ENCODE results near the gene RAPGEF4.
A peak's percentile ranks its signal among the peaks of the same experiment; 100 is the strongest.
"Not testable (repeated sequence)": the region's sequence is repeated elsewhere in the genome, so short reads cannot be mapped to it uniquely, and the experiment has no call there.

Gene RAPGEF4

DNA sequence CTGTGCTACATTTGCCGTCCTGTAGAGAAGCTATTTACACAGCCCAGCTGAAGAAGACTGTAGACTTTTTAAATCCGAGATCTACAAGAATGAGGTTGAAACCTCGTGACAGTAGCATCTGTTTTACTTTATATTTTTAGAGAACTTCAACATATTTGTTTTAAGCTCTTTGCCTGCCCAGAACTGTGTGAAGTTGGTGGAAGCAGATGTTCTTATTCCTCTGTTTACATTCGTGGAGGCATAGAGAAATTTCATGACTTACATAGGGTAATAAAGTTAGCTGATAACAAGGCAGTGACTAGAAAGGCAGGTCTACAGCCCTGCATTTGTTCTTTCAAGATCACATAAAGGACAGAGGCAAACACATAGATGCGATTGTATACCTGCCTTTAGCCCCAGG lies 293.0 kb downstream of the RAPGEF4 start:
- no peak for DNase-seq (ENCODE audit: low read depth)
- no peak overlapping the region for H3K4me3 ChIP-seq (ENCODE audit: low read length)
- TF ChIP-seq, protein P1, sequence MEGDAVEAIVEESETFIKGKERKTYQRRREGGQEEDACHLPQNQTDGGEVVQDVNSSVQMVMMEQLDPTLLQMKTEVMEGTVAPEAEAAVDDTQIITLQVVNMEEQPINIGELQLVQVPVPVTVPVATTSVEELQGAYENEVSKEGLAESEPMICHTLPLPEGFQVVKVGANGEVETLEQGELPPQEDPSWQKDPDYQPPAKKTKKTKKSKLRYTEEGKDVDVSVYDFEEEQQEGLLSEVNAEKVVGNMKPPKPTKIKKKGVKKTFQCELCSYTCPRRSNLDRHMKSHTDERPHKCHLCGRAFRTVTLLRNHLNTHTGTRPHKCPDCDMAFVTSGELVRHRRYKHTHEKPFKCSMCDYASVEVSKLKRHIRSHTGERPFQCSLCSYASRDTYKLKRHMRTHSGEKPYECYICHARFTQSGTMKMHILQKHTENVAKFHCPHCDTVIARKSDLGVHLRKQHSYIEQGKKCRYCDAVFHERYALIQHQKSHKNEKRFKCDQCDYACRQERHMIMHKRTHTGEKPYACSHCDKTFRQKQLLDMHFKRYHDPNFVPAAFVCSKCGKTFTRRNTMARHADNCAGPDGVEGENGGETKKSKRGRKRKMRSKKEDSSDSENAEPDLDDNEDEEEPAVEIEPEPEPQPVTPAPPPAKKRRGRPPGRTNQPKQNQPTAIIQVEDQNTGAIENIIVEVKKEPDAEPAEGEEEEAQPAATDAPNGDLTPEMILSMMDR (IDR thresholded peaks at IDR 0.05; ENCODE audit: insufficient read depth, low read depth, low read length, missing control alignments) = no peak

DNA sequence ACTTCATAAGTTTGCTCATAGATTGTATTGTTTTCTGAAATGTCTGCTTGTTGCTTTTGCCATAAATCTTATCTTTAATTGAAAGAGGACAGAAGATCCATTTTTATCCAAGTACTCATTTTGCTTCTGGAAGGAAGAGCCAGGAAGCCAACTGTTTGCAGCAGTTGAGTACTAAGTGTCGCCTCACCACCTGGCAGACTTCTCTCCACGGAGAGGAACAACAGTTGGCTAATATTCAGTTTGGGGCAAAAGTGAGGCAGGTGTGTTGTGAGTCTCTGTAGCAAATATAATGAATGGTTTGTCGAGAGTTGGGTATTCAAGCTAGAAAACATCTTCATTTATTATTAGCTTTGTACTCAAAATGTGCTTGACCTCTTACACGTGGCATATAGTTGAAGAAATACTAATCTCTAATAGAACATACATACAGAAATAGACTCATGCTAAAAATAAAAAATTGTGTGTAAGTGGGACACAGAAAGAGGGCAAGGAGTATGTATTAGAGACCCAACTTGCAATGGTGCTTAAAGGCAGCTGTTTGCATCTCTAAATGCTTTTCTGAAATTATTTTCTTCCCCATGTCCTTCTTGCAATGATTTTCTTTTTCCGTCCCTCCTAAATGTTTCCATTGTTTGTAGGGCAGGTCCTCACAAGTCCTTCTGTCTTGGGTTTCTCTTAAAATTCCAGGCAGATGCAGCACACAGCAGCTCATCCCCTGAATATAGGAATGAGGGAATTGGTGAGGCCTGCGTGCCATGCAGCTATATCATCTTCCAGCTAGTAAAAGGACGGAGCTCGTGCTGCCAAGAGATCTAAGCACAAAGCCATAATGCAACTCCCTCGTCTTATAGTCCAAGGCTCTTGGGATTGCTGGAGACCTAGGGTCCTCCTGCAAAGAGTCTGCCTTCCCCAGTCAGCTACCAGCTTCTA lies 295.2 kb downstream of the RAPGEF4 start:
- H3K4me3 ChIP-seq (ENCODE audit: low read length) = no peak overlapping the region
- TF ChIP-seq, protein P1 (IDR thresholded peaks at IDR 0.05; ENCODE audit: insufficient read depth, low read depth, low read length, missing control alignments) = no peak
- peak; percentile 90 for DNase-seq (ENCODE audit: low read depth)

DNA sequence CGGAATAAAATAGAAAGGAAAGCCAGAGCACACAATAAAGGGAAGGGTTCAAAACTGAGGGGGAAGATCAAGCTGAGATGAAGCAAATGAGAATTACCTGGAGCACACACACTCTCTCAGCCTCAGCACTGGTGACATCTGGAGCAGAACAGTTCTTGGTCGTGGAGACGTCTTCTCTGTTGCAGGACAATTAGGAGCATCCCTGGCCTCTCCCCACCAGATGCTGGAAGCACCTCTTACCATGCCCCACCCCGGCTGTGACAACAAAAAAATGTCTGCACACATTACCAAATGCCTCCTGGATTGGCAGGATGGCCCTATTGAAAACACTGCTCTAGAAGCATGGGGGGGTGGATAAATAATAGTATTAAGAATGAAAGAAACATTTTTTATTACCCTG lies 296.4 kb downstream of the RAPGEF4 start:
- TF ChIP-seq, protein P1 (IDR thresholded peaks at IDR 0.05; ENCODE audit: insufficient read depth, low read depth, low read length, missing control alignments) = no peak
- no peak overlapping the region for H3K4me3 ChIP-seq (ENCODE audit: low read length)
- no peak for DNase-seq (ENCODE audit: low read depth)

DNA sequence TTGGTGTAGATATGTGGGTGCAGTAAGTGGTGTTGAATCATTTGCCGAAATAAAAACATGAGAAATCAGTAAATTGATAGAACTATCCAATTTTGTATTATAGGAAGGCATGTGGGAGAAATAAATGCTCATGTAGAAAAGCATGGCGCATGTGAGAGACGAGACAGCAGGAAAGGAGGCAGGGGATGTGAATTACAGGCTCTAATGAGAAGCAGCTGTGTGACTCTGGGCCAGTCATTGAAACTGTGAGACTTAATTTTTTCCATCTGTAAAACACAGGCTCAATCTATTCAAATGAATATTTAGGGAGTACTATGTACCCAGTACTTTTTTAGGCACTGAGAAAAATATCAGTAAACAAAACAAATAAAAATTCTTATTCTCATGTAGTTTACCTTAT lies 297.4 kb downstream of the RAPGEF4 start:
- H3K4me3 ChIP-seq (ENCODE audit: low read length) = no peak overlapping the region
- TF ChIP-seq, protein P1 (IDR thresholded peaks at IDR 0.05; ENCODE audit: insufficient read depth, low read depth, low read length, missing control alignments) = no peak
- no peak for DNase-seq (ENCODE audit: low read depth)

DNA sequence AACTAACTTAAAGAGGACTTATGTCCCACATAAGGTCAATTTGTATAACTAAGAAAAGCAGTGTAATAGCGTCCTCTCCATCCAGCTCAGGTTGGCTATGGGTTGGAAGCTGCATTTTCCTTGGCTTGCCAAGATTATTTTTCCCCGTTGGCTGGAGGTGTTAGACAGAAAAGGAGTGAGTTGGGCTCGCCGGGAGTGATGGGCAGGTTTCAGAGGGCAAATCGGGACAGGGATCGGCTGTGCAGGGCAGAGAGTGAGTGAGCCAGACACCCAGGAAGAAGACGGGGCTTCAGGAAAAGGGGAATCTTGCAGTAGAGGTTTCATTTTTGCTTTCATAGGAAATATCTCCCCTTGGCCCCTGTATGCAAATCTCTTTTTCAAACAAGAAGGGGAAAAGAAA lies 298.5 kb downstream of the RAPGEF4 start:
- no peak overlapping the region for H3K4me3 ChIP-seq (ENCODE audit: low read length)
- no peak for DNase-seq (ENCODE audit: low read depth)
- TF ChIP-seq, protein P1 (IDR thresholded peaks at IDR 0.05; ENCODE audit: insufficient read depth, low read depth, low read length, missing control alignments) = no peak

DNA sequence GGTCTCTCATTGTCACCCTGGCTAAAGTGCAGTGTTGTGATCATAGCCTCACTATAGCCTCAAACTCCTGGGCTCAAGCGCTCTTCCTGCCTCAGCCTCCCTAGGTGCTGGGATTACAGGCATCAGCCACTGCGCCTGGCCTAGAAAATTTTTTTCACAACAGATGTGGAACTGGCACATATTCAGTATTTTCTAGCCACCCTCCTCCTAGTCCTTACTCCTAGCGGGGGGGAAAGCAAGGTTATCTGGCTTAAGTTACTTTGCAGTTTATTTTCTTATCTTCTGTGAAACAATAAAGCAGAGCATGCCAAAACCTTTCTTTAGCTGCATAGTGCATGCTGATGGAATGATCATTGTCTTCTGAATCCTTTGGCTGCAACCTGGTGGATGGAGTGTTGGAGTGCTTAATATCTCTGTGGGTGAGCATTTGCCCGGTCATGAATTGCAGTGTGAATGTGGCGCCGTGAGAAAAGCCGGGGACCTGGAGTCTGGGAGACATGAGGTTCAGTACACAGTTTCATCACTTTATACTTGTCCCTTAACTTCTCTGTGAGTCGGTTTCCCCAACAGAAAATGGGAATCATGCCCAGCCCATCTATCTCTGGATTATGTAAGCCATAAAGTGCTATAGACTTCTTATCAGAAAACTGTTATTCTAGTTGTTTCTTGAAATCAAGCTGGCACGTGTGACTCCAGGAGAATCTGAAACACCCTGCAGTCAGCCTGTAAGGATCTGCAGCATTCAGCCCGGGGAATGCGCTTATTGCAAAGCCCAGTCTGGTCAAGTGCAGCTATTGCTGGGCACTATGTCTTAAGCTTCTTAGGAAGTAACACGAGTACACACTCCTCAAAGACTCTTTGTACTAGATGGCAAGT lies 301.8 kb downstream of the RAPGEF4 start:
- H3K4me3 ChIP-seq (ENCODE audit: low read length) = no peak overlapping the region
- DNase-seq (ENCODE audit: low read depth) = no peak
- TF ChIP-seq, protein P1 (IDR thresholded peaks at IDR 0.05; ENCODE audit: insufficient read depth, low read depth, low read length, missing control alignments) = no peak

DNA sequence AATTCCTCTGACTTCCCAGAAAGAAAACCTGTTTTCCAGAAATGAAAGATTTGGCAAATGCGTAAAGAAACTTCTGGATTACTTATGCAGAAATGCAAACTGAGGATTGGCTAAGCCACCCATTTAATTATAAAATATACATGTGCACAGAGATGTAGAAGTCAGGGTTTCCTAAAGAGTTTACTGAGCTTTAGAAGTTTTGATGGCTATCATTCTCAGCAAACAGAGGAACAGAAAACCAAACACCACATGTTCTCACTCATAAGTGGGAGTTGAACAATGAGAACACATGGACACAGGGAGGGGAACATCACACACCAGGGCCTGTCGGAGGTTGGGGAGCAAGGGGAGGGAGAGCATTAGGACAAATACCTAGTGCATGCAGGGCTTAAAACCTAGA lies 302.6 kb downstream of the RAPGEF4 start:
- H3K4me3 ChIP-seq (ENCODE audit: low read length); DNase-seq (ENCODE audit: low read depth): not testable (repeated sequence)

Data from epithelial cell of esophagus (primary cell).